SK-N-SH (cell line): ENCODE measurements around the gene ATP13A5. TPM values are rescaled to one million over a fixed set of nuclear protein-coding genes. Genes with fewer than 3 reads are reported as not detected.

Experiments used
- CTCF ChIA-PET: fragments of 300-600, 350-600 bp; formaldehyde crosslinking; extraction: SDS; loops from one replicate; lab custom pipeline; 2021; lab: Yijun Ruan, JAX
- POLR2A ChIA-PET: fragments of 350-600 bp; sonication (Branson Sonifier 250); formaldehyde crosslinking; extraction: SDS; loops from one replicate; lab custom pipeline; 2020; ENCODE audit warnings: antibody characterized with exemption, inconsistent platforms; lab: Yijun Ruan, JAX
- DNase-seq: peaks from one replicate; pipeline ENCODE4 v3.0.0; 2012
- H2AFZ ChIP-seq: fragments of 200-600 bp; sonication (generic); 2 replicates; pipeline ENCODE4 v1.8.1; 2016; ENCODE audit warnings: antibody characterized with exemption, mild to moderate bottlenecking, low read depth
- H3F3A ChIP-seq: fragments of 200-600 bp; sonication (generic); replicated peaks from 2 replicates; pipeline ENCODE3; 2016; ENCODE audit warnings: antibody characterized with exemption, mild to moderate bottlenecking; ENCODE audit not compliant: insufficient read depth
- H3K27ac ChIP-seq, 2 experiments: fragments of 200-500 bp in 1 of 2; fragments of 200-600 bp in 1 of 2; sonication (Bioruptor generic) in 1 of 2; sonication (generic), shearing (Covaris generic) in 1 of 2; 2 replicates each; pipeline versions ENCODE4 v1.5.1 to v1.6.1; 2014 to 2016; ENCODE audit warnings: low read depth in 2 of 2, inconsistent platforms in 1 of 2, low read length in 1 of 2, mild to moderate bottlenecking in 1 of 2, mixed read lengths in 1 of 2
- H3K27me3 ChIP-seq: fragments of 200-600 bp; sonication (generic), shearing (Covaris generic); 2 replicates; pipeline ENCODE4 v1.6.1; 2016; ENCODE audit warnings: mixed run types; ENCODE audit not compliant: insufficient read depth
- H3K36me3 ChIP-seq, 2 experiments: fragments of 200-500 bp in 1 of 2; fragments of 200-600 bp in 1 of 2; sonication (Bioruptor generic) in 1 of 2; sonication (generic) in 1 of 2; replicated peaks in 1 of 2; 2 replicates each; pipeline versions ENCODE3 to v1.5.1; 2014 to 2016; ENCODE audit warnings: low read length in 1 of 2, mild to moderate bottlenecking in 1 of 2; ENCODE audit not compliant: insufficient read depth in 2 of 2, control insufficient read depth in 1 of 2
- H3K4me1 ChIP-seq, 2 experiments: fragments of 200-500 bp in 1 of 2; fragments of 200-600 bp in 1 of 2; sonication (Bioruptor generic) in 1 of 2; sonication (generic), shearing (Covaris generic) in 1 of 2; 2 replicates each; pipeline versions ENCODE4 v1.5.1 to v1.6.1; 2014 to 2016; ENCODE audit warnings: low read depth in 1 of 2, low read length in 1 of 2, mixed run types in 1 of 2; ENCODE audit not compliant: insufficient read depth in 2 of 2, control insufficient read depth in 1 of 2
- H3K4me2 ChIP-seq: fragments of 200-600 bp; sonication (generic), shearing (Covaris generic); 2 replicates; pipeline ENCODE4 v1.6.1; 2017; ENCODE audit warnings: mixed run types
- H3K4me3 ChIP-seq, 2 experiments: fragments of 200-500 bp in 1 of 2; fragments of 200-600 bp in 1 of 2; sonication (Bioruptor generic) in 1 of 2; sonication (generic), shearing (Covaris generic) in 1 of 2; 2 replicates each; pipeline versions ENCODE4 v1.5.1 to v1.8.1; 2014 to 2016; ENCODE audit warnings: low read depth in 2 of 2, inconsistent platforms in 1 of 2, low read length in 1 of 2, mild to moderate bottlenecking in 1 of 2, mixed read lengths in 1 of 2, moderate library complexity in 1 of 2
- H3K79me2 ChIP-seq: fragments of 200-600 bp; sonication (generic); 2 replicates; pipeline ENCODE4 v1.8.1; 2017; ENCODE audit warnings: mild to moderate bottlenecking; ENCODE audit not compliant: insufficient read depth
- H3K9ac ChIP-seq: fragments of 200-600 bp; sonication (generic); 2 replicates; pipeline ENCODE4 v1.6.1; 2017; ENCODE audit warnings: mixed run types
- H3K9me2 ChIP-seq: fragments of 200-600 bp; sonication (generic); 2 replicates; pipeline ENCODE4 v1.6.1; 2017; ENCODE audit warnings: mixed run types
- H3K9me3 ChIP-seq: fragments of 200-600 bp; sonication (generic); 2 replicates; pipeline ENCODE4 v1.6.1; 2017; ENCODE audit warnings: mixed run types, mild to moderate bottlenecking, moderate library complexity
- H4K20me1 ChIP-seq: fragments of 200-600 bp; sonication (generic); 2 replicates; pipeline ENCODE4 v1.6.1; 2017; ENCODE audit warnings: mild to moderate bottlenecking, mixed run types; ENCODE audit not compliant: insufficient read depth
- CHD2 ChIP-seq: fragments of 150-350 bp; IDR thresholded peaks from 2 replicates; pipeline ENCODE4 v1.6.1; 2018; ENCODE audit warnings: low read length; ENCODE audit not compliant: partially characterized antibody
- EZH2phosphoT487 ChIP-seq: fragments of 200-600 bp; sonication (generic); IDR thresholded peaks from 2 replicates; pipeline ENCODE4 v1.6.1; 2017; ENCODE audit warnings: low read depth, mixed run types, mild to moderate bottlenecking, antibody characterized with exemption, moderate library complexity, borderline replicate concordance
- MXI1 ChIP-seq: IDR thresholded peaks from 2 replicates; pipeline ENCODE4 v1.6.1; 2012; ENCODE audit warnings: mild to moderate bottlenecking, low read depth, low read length, improper control_type of control experiment
- NFIC ChIP-seq: IDR thresholded peaks from 2 replicates; pipeline ENCODE4 v1.4.0; 2012; ENCODE audit warnings: borderline replicate concordance
- POLR2AphosphoS5 ChIP-seq: IDR thresholded peaks from 2 replicates; pipeline ENCODE4 v1.6.1; 2012; ENCODE audit warnings: low read depth, low read length
- RCOR1 ChIP-seq: fragments of 150-350 bp; IDR thresholded peaks from 2 replicates; pipeline ENCODE4 v1.6.1; 2017; ENCODE audit warnings: antibody characterized with exemption, low read length
- RFX5 ChIP-seq: IDR thresholded peaks from 2 replicates; pipeline ENCODE4 v1.6.1; 2012; ENCODE audit warnings: mild to moderate bottlenecking, improper control_type of control experiment, low read length
- SMC3 ChIP-seq: IDR thresholded peaks from 2 replicates; pipeline ENCODE4 v1.6.1; 2012; ENCODE audit warnings: low read depth, low read length, improper control_type of control experiment
- TEAD4 ChIP-seq: IDR thresholded peaks from 2 replicates; pipeline ENCODE4 v1.4.0; 2012; ENCODE audit warnings: mild to moderate bottlenecking, borderline replicate concordance; ENCODE audit not compliant: insufficient read depth
- WGBS: methylation state at CpG from one replicate; pipeline ENCODE4 v1.1.6; 2017; ENCODE audit warnings: low lambda C conversion rate; 5-methylcytosine and 5-hydroxymethylcytosine counted together
- polyA plus RNA-seq, 3 experiments: library from polyadenylated mRNA; depleted of rRNA; stranded (reverse); fragments of >200 nt; gene quantifications; 2 replicates each; pipeline ENCODE4 v1.2.3, GENCODE V29; 2012
- TF ChIP-seq, protein P1 (sequence below): fragments of 200-600 bp; sonication (generic); IDR thresholded peaks from 2 replicates; pipeline ENCODE4 v1.6.1; 2017; ENCODE audit warnings: antibody characterized with exemption, mild to moderate bottlenecking, moderate library complexity
- TF ChIP-seq, protein P2 (sequence below): fragments of 150-350 bp; IDR thresholded peaks from 2 replicates; pipeline ENCODE4 v1.6.1; 2017; ENCODE audit warnings: antibody characterized with exemption, low read length, low read depth, borderline replicate concordance

ATP13A5 gene
- polyA plus RNA-seq, 1 of the 3 experiments (the other 2 are of a cell fraction) = not detected

DNA sequence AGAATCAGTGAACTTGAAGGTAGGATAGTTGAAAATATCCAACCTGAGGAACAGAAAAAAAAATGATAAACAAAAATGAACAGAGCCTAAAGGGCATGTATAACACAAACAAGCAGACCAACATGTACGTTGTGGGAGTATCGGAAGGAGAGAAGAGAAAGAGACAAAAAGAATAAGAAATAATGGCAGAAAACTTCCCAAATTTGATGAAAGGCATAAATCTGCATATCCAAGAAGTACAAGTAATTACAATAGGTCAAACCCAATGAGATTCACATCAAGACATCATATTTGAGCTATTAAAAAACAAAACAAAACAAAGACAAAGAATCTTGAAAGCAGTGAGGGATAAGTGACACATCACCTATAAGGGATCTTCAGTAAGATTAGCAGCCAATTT lies 38.1 kb upstream of the ATP13A5 start:
- DNase-seq = no peak
- no peaks in the 10 kb centered on the region for H3K36me3 ChIP-seq
- ChIA-PET CTCF (no interaction called here), POLR2A (no interaction called here)
- H3K27me3 ChIP-seq = no peaks in the 10 kb centered on the region
- H3K27ac ChIP-seq = no peak overlapping the region
- TF ChIP-seq NFIC = no peak
- TF ChIP-seq TEAD4 = no peak
- no peak for TF ChIP-seq RCOR1
- TF ChIP-seq, protein P1, sequence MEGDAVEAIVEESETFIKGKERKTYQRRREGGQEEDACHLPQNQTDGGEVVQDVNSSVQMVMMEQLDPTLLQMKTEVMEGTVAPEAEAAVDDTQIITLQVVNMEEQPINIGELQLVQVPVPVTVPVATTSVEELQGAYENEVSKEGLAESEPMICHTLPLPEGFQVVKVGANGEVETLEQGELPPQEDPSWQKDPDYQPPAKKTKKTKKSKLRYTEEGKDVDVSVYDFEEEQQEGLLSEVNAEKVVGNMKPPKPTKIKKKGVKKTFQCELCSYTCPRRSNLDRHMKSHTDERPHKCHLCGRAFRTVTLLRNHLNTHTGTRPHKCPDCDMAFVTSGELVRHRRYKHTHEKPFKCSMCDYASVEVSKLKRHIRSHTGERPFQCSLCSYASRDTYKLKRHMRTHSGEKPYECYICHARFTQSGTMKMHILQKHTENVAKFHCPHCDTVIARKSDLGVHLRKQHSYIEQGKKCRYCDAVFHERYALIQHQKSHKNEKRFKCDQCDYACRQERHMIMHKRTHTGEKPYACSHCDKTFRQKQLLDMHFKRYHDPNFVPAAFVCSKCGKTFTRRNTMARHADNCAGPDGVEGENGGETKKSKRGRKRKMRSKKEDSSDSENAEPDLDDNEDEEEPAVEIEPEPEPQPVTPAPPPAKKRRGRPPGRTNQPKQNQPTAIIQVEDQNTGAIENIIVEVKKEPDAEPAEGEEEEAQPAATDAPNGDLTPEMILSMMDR = no peak
- no peak for TF ChIP-seq SMC3
- no peak for TF ChIP-seq EZH2phosphoT487
- TF ChIP-seq POLR2AphosphoS5 = no peak
- no peak for TF ChIP-seq CHD2
- TF ChIP-seq, protein P2, sequence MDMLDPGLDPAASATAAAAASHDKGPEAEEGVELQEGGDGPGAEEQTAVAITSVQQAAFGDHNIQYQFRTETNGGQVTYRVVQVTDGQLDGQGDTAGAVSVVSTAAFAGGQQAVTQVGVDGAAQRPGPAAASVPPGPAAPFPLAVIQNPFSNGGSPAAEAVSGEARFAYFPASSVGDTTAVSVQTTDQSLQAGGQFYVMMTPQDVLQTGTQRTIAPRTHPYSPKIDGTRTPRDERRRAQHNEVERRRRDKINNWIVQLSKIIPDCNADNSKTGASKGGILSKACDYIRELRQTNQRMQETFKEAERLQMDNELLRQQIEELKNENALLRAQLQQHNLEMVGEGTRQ = no peak
- no peak overlapping the region for H3K4me3 ChIP-seq
- no peaks in the 10 kb centered on the region for H3F3A ChIP-seq
- H4K20me1 ChIP-seq = no peaks in the 10 kb centered on the region
- WGBS = 34% methylated on average over 2 of the region's 2 CpGs
- no peaks in the 10 kb centered on the region for H3K9me2 ChIP-seq
- H3K4me2 ChIP-seq = no peak overlapping the region
- no peaks in the 10 kb centered on the region for H3K4me1 ChIP-seq
- H2AFZ ChIP-seq = no peak overlapping the region
- no peaks in the 10 kb centered on the region for H3K79me2 ChIP-seq
- H3K9me3 ChIP-seq = no peaks in the 10 kb centered on the region
- H3K9ac ChIP-seq = no peak overlapping the region

DNA sequence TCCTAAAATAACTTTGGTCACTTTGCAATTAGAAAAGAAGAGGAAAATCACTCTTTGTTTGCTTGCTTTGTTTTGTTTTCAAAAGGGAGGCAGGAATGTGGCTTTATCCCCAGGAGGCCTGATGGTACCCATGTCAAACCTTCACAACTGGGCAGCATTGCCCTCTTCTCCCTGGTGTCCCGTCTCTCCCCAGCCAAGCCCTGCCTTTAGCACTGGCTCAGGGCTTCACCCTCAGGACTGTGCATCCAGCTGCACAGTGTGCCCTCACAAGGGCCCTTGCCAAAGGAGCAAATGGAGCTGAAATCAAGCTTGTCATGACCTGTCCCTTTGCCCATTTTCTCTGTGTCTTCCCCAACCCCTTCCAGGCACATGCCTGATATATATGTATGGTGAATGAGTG lies 29.1 kb upstream of the ATP13A5 start:
- Histone ChIP-seq H3K36me3 (no peaks in the 10 kb centered on the region), H3F3A (no peaks in the 10 kb centered on the region), H3K27ac (no peak overlapping the region), H3K9me2 (no peaks in the 10 kb centered on the region), H3K4me1 (no peaks in the 10 kb centered on the region), H3K27me3 (no peaks in the 10 kb centered on the region), H3K4me3 (no peak overlapping the region), H3K9ac (no peak overlapping the region), H4K20me1 (no peaks in the 10 kb centered on the region), H3K4me2 (no peak overlapping the region), H3K79me2 (no peaks in the 10 kb centered on the region), H2AFZ (no peak overlapping the region), H3K9me3 (no peaks in the 10 kb centered on the region)
- TF ChIP-seq CHD2 (no peak), RFX5 (no peak), MXI1 (no peak)
- TF ChIP-seq, protein P1 = no peak
- ChIA-PET POLR2A (no interaction called here), CTCF (interaction anchor here (1.3 kb wide), 1 partner anchor 164 kb away, joined by 4 read pairs; no protein-coding TSS in a partner anchor)
- 0% methylated on average over 1 of the region's 1 CpG for WGBS
- DNase-seq = no peak
